Thyroid gland (tissue), 4 donors: ENCODE results near the gene TRMT2A.

ENCODE experiments used
- CTCF ChIP-seq, 6 experiments: fragments of 200-600 bp in 3 of 6; fragments of 450-650 bp in 3 of 6; sonication (generic) in 3 of 6; IDR thresholded peaks; one replicate each; pipeline ENCODE4 v1.5.1; 2016 to 2019; ENCODE audit warnings: antibody characterized with exemption in 6 of 6, mild to moderate bottlenecking in 2 of 6, inconsistent platforms in 1 of 6, moderate library complexity in 1 of 6
- POLR2A ChIP-seq, 2 donors: fragments of 450-650 bp; IDR thresholded peaks; one replicate each; pipeline ENCODE4 v1.6.1; 2017; ENCODE audit warnings: antibody characterized with exemption in 2 of 2, mild to moderate bottlenecking in 2 of 2, moderate library complexity in 1 of 2

GRCh38 chr22:20064545-20065262 is 52.3 kb downstream of the TRMT2A start:
- TF ChIP-seq CTCF (IDR thresholded peaks at IDR 0.05) = no peak
- no peak for TF ChIP-seq POLR2A (IDR thresholded peaks at IDR 0.05)
